COR-L47 (cell line): ENCODE data around the gene EXOG.

Experiments used
- DNase-seq: peaks from one replicate; lab custom pipeline; 2025; lab: John Stamatoyannopoulos, UW

The EXOG gene, protein sequence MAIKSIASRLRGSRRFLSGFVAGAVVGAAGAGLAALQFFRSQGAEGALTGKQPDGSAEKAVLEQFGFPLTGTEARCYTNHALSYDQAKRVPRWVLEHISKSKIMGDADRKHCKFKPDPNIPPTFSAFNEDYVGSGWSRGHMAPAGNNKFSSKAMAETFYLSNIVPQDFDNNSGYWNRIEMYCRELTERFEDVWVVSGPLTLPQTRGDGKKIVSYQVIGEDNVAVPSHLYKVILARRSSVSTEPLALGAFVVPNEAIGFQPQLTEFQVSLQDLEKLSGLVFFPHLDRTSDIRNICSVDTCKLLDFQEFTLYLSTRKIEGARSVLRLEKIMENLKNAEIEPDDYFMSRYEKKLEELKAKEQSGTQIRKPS

DNA sequence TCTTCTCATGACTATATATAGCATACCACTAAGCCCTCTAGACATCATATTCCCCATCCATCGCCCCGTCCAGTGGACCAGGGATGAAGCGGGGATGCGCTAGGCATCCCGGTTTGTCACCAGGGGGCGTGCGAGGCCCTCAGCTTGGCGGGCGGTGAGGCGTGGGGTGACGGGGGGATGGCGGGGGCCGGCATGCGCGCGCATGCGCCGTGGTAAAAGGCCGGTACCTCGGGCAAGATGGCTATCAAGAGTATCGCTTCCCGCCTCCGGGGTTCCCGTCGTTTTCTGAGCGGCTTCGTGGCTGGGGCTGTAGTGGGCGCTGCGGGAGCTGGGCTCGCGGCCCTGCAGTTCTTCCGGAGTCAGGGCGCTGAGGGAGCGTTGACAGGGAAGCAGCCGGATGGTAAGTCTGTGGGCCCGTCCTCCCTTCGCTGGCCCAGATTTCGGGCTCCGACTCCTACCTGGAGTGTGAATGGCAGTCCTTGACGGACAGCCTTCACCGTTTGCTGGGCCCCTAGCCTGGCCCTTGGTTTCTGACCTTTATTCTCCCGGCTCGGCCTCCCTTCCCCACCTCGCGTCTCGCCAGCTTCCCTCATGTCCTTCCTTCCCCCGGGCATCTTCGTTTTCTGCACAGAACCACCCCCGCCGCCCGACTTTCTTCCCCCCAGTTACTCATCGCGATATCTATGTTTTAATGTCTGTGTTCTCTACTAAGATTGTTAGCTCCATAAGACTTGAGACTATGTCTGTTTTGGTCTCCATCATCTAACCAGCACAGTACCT, at the start of gene EXOG:
Gene EXOG (plus strand): TSS at position 210 of the 780 bp plus-strand sequence. CDS start 28 bp downstream, at position 238.
- DNase-seq, result peak; percentile 72

DNA sequence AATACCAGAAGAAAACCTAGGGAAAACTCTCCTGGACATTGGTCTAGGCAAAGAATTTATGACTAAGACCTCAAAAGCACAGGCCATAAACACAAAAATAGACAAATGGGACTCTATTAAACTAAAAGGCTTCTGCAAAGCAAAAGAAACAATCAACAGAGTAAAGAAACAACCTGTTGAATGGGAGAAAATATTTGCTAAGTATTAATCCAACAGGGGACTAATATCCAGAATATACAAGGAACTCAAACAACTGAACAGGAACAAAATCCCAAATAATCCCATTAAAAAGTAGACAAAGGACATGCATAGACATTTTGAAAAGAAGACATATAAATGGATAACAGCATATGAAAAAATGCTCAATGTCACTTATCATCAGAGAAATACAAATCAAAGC, 49.3 kb upstream of the EXOG start:
- no peak for DNase-seq

GRCh38 chr3:38450853-38451252, 45.3 kb upstream of the EXOG start:
- no peak for DNase-seq

DNA sequence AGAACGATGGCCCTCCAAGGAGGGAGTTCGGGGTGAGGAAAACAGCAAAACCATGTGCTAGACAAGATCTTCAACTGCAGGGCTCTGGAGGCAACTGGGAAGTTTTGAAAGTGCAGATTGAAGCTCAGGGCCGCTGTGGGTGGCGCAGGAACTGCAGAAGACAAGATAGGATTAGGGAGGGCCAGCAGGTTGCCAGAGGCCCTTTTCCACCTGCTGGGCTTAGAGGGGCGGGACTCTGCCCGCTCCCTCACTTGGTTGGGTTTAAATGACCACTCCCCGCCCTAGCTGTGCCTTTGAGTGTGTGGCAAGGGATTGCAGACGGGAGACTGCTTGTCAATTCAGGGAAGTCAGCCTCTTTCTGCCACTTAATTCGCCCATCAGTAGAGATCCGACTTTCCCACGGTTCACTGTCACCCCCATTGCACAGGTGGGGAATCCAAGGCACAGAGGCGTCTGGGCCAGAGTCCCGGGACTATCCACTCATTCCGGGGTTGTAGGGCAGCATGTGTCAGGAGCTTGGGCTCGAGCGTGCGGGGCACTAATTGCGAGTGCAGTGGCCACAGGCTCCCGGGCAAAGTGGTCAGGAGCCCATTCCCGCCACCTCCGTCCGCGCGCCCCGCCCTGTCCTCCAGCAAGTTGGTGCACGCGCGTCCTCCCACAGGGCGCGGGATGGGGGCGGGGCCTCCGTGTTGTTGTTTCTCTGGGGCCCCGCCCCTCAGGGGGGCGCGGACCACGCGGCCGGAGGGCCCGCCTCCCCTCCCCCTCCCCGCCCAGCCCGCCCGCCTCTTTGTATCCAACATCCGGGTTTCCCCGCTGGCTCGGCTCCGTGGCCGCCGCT, 42.8 kb upstream of the EXOG start, which contains the start of gene ACVR2B:
Gene ACVR2B (plus strand): TSS at position 816 of the 838 bp plus-strand sequence. CDS start 433 bp downstream, outside the sequence.
- peak; percentile 68 for DNase-seq

- DNase-seq, result no peak
Measured at GRCh38 chr3:38453913-38454177, 42.3 kb upstream of the EXOG start.

DNA sequence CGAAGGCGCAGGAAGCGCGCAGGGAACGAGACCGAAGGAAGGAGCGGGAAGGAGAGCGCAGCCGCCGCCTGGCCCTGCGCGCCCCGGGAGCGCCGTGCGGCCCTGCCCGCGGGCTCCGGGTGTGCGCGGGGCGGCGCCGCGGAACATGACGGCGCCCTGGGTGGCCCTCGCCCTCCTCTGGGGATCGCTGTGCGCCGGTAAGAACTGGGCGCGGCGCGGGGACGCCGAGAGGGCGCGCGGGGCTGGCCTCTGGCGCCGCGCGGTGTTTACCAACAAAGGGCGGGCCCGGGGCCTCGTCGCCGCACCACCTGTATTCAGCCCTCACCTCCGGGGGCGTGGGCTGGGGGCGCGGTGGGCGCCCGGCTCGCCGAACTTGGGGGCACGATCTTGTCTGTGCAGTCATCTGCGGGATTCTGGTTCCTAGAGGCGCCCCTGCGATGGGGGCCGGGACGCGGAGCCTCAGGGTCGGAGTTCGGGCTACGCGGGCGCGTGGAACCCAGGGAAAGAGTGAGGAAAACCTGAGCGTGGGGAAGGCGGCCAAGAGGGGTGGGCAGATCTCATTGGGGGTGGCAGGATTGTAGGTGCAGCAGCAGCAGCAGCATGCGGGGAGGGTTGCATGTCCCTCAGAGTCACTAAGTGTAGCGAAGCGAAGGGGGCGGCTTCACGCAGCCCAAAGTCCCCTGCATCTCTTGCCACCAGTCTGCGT, 41.8 kb upstream of the EXOG start:
- DNase-seq, result peak; percentile 4

- DNase-seq, result peak; percentile 52
Measured at GRCh38 chr3:38454884-38455638, 41.1 kb upstream of the EXOG start.

GRCh38 chr3:38455639-38456430, 40.3 kb upstream of the EXOG start:
- DNase-seq, result no peak

GRCh38 chr3:38457111-38458003, 38.8 kb upstream of the EXOG start:
- DNase-seq, result no peak

- peak; percentile 6 for DNase-seq
Measured at GRCh38 chr3:38458796-38459498, 37.2 kb upstream of the EXOG start.

- no peak for DNase-seq
Measured at GRCh38 chr3:38459499-38460048, 36.6 kb upstream of the EXOG start.

DNA sequence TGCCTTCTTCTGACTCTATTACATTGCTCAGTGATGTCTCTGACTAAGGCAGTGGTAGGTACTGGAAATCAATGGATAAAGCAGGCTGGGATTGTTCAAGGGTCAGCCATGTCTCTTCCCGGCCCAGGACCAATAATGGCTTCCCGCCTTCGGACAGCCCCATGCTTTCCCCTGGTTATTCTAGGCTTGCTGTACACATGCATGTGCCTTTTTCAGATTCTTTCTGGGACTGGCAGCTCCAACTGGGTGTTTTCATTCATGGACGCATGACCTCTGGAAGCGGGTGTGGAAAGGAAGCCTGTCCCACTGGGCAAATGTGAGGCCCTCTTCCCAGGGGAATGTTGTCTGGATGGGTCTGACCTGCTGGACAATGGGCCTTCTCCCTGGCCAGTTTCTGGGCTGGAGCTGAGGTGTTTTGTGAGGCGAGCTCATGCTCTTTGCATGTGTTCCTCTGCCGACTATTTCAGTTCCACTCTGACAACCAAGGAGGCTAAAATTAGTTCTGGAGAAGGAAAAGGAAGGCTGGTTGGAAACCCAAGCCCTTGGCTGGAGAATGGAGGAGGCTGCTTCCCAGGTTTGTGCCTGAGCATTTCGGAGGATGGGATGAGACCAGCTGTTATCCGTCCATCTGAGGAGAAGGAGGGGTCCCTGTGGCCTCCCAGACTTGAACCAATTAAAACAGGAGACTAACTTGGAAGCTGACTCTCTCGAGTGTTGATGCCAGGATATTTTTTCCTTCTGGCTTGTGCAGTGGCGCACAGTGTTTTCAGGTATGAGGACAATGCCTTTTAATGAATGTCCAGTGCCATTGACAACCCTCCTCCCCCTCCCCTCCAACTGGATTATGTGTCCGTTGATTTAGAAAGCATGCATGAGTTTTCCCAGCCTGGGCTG, 35.5 kb upstream of the EXOG start:
- DNase-seq, result no peak

DNA sequence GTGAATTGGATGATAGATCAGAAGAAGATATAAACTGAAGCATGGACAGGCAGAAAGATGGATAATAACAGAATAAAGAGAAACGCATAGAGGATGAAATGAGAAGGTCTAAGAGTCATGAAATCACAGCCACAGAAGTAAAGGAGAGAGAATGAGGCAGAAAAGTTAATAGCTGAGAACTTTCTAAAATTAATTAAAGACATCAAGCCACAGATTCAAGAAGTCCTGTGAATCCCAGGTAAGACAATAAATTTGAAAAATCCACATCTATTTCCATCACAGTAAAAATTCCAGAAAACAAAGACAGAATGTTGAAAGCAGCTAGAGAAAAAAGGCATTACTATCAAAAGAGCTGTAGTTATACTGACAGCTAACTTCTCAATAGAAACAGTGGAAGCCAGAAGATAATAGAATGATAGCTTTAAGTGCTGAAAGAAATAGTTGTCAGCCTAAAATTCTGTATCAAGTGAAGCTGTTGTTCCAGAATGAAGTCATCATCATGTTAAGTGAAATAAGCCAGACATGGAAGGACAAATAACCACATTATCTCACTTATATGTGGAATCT, 30.5 kb upstream of the EXOG start:
- no peak for DNase-seq

DNA sequence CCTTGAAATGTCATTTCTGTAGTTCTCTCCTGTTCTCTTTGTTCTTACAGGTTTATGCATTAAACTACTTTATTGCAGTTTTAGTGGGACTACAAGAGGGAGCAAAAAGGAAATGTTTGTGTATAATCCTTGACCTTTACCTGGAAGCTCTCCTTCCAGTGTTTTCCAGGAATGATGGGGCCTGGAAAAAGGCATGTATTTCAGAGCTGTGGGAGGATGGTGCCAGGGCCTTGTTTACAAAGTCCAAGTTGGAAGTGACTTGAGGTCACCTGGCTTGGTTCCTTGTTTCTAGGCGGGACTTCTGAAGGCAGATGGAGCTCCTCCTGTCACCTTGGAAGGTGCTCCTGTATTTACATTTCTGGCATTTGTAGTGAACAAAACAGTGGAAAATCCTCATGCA, 27.4 kb upstream of the EXOG start:
- DNase-seq, result no peak

GRCh38 chr3:38469852-38470251, 26.3 kb upstream of the EXOG start:
- no peak for DNase-seq

GRCh38 chr3:38471260-38471857, 24.8 kb upstream of the EXOG start:
- DNase-seq, result no peak

DNA sequence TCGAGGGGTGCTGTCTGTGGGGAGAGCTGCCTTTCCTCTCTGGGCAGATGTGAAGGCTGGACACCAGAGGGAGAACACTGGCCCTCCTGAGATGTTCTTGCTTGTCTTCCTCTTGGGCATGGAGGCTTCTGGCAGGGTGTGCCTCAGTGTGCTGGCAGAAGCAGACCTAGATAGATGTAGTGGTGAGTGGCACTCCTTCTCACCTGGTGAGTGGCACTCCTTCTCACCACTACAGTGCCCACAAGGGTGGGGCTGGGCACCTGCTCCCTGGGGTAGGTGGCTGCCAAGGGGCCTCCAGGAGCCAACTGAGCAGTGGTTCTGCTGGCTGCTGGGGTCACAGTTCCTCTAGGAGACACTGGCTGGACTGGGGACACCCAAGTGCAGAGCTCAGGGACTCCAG, 23.8 kb upstream of the EXOG start:
- DNase-seq, result no peak
